SH-SY5Y (cell line): ENCODE results near the gene IFT43.

ENCODE experiments used
- GATA2 ChIP-seq: IDR thresholded peaks from 2 replicates; pipeline ENCODE4 v1.6.1; 2011; ENCODE audit warnings: mild to moderate bottlenecking, low read depth, low read length
- GATA3 ChIP-seq: IDR thresholded peaks from 2 replicates; pipeline ENCODE4 v1.6.1; 2011; ENCODE audit warnings: low read depth, mild to moderate bottlenecking, low read length, moderate library complexity

DNA sequence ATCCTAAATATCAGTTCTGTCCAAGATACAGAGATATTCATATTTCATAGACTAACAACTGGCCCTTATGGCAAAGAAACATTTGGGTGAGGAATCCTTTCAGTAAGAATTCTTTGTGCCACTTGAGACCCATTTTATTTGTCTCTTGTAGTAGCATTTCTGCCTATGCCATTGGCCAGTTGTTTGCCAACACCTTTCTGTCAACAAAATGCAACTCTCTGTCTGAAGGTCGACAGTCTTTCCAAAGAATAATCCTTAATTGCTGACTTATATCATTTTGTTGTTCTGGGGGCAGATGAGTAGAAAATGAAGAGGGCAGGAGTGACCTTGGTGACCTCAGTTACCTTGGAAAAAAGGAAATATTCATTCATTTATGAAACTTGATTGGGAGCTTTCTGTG is 10.9 kb downstream of the IFT43 start:
- TF ChIP-seq GATA3 (no peak), GATA2 (no peak)
